Adipocyte (in vitro differentiated cells): Measurements from ENCODE around the gene ATP6V0E2.
A peak's percentile ranks its signal among the peaks of the same experiment; 100 is the strongest.
"Not testable (repeated sequence)": the region's sequence is repeated elsewhere in the genome, so short reads cannot be mapped to it uniquely, and the experiment has no call there.

Source experiments
- DNase-seq: peaks from one replicate; pipeline ENCODE4 v3.0.0-alpha.2; 2015; ENCODE audit warnings: low read depth
- H3K27me3 ChIP-seq: replicated peaks from 2 replicates; pipeline ENCODE4 v1.7.0; 2013; ENCODE audit warnings: mild to moderate bottlenecking, low read length, moderate library complexity; ENCODE audit not compliant: control insufficient read depth, insufficient read depth
- H3K36me3 ChIP-seq: 2 replicates; pipeline ENCODE4 v1.7.0; 2013; ENCODE audit warnings: low read length, mild to moderate bottlenecking, moderate library complexity; ENCODE audit not compliant: control insufficient read depth, insufficient read depth, severe bottlenecking
- H3K4me1 ChIP-seq: 2 replicates; pipeline ENCODE4 v1.7.0; 2013; ENCODE audit warnings: mild to moderate bottlenecking, low read length, moderate library complexity; ENCODE audit not compliant: control insufficient read depth, insufficient read depth
- H3K4me3 ChIP-seq: 2 replicates; pipeline ENCODE4 v1.7.0; 2013; ENCODE audit warnings: mild to moderate bottlenecking, low read length, moderate library complexity
- H3K9ac ChIP-seq: 2 replicates; pipeline ENCODE4 v1.7.0; 2013; ENCODE audit warnings: mild to moderate bottlenecking, low read length, moderate library complexity
- H3K9me3 ChIP-seq: 2 replicates; pipeline ENCODE4 v1.7.0; 2013; ENCODE audit warnings: mild to moderate bottlenecking, low read length, moderate library complexity; ENCODE audit not compliant: control insufficient read depth

ATP6V0E2 gene

DNA sequence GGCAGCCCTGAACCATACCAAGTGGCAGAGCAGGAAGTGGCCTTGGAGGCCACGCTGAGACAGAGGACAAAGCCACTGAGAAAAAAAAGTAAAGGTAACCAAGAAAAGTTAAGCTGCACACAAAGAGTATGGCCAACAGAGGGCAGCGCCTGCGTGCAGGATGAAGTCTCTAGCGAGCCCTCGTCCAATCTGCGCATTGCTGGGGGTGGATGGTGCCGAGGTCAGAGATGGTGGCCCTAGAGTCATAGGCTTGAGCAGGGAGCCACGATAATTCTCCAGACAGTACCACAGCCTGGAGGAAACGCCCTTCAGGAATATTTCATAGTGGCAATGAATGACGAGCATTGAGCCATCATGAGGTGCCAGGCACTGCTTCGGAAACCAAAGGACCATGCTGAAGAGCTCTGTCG is 9.7 kb downstream of the ATP6V0E2 start:
- Histone ChIP-seq H3K4me3 (no peak overlapping the region), H3K9ac (no peak overlapping the region), H3K9me3 (no peaks in the 10 kb centered on the region), H3K36me3 (no peaks in the 10 kb centered on the region), H3K4me1 (peaks cover 4% of the 10 kb centered on the region), H3K27me3 (peaks cover 3% of the 10 kb centered on the region)
- DNase-seq, result peak; percentile 62

DNA sequence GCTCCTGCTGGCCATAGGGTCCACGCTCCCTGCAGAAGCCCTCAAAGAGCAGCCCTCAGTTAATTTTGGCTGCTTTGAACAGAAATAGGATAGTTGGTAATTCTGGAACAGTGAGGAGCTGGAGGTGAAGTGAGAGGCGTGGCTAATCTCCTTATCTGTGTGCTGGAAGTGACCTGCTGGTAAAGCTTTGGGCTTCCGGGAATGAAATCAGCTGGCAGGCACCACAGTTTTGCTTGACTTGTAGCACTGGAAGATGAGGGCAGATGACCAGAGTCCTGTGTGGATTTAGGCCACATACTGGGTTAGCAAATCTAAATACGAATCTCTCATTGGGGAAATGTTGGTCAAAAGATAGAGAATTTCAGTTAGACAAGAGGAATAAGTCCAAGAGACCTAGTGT is 10.2 kb downstream of the ATP6V0E2 start:
- H3K4me3 ChIP-seq, result no peak overlapping the region
- no peak for DNase-seq
- H3K4me1 ChIP-seq, result peaks cover 4% of the 10 kb centered on the region
- H3K9ac ChIP-seq, result no peak overlapping the region
- H3K9me3 ChIP-seq, result no peaks in the 10 kb centered on the region
- no peaks in the 10 kb centered on the region for H3K36me3 ChIP-seq
- peaks cover 3% of the 10 kb centered on the region for H3K27me3 ChIP-seq

DNA sequence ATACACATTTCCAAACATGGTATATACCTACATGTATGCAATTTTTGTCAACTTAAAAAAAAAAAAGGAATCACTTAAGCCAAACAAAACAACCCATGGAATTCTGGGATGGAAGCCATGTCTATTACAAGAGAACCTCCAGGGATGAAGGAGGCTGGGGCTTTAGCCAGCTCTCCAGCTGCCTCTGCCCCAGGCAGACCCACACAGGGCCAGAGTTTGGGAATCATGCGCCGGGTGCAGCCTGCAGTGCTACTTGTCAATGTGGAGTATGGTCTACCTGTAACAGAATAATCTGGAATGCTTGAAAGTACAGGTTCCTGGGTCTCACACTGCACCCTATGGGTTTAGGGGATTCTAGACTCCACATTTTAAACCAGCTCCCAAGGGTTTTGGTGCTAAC is 10.8 kb downstream of the ATP6V0E2 start:
- Histone ChIP-seq H3K9ac (no peak overlapping the region), H3K4me3 (no peak overlapping the region), H3K9me3 (no peaks in the 10 kb centered on the region), H3K4me1 (peaks cover 4% of the 10 kb centered on the region), H3K27me3 (peaks cover 3% of the 10 kb centered on the region), H3K36me3 (no peaks in the 10 kb centered on the region)
- DNase-seq, result no peak

DNA sequence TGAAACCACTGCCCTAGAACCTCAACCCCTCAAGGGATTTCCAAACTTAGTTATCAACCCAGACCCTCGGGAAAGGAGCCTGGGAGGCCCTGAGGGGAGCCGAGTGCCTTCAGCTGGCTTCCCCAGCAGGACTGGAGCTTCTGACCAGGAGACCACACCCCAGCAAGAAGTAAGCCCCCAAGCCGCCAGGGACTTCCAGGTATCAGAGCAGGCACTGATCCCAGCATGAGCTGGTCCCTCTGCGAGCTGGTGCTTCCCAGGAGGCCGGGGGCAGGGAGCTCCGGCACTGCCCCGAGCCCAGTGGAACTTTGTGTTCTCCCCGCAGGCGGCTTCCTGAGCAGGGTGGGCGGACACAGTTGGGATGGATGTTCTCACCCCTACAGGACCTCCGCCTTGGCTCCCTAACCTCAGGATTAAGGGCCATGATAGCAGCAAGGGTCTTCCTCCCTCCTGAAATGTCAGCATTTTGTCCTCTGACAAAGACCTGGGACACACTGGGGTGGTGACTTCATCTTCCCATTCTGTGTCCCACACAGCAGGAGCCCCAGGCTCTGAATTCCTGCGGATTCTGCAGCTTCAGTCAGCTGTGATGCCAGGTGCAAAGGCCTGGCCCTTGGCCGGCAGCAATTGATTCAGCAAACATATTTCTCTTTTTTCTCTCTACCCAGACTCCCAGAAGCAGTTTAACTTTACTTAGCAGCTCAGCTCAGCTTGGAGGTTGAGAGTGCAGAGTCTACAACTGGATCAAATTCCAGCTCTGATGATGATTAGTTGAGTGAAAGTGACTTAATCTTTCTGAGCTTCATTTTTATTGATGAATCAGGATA is 11.6 kb downstream of the ATP6V0E2 start:
- no peak overlapping the region for H3K9ac ChIP-seq
- peaks cover 4% of the 10 kb centered on the region for H3K4me1 ChIP-seq
- H3K36me3 ChIP-seq, result no peaks in the 10 kb centered on the region
- no peaks in the 10 kb centered on the region for H3K9me3 ChIP-seq
- no peak overlapping the region for H3K4me3 ChIP-seq
- H3K27me3 ChIP-seq, result peaks cover 3% of the 10 kb centered on the region
- no peak for DNase-seq

DNA sequence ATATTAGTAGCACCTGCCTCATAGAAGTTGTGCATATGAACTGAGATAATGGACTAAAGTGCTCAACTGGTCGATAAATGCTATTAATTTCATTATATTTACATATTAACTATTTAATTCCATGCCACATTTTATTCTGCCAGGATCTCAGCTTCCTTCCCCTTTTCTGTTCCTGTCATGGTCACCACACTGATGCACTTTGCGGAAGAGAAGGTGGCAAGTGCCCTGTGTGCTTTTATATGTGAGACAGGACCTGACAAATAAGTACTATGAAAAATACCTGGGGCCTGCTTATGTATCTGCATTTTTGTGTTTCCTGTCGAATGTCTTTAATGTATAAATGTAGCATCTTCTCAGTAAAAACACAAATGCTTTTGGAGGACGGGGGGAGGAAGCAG is 12.2 kb downstream of the ATP6V0E2 start:
- no peak overlapping the region for H3K4me3 ChIP-seq
- H3K27me3 ChIP-seq, result peaks cover 3% of the 10 kb centered on the region
- no peaks in the 10 kb centered on the region for H3K36me3 ChIP-seq
- H3K9ac ChIP-seq, result no peak overlapping the region
- no peaks in the 10 kb centered on the region for H3K9me3 ChIP-seq
- DNase-seq, result no peak
- peaks cover 4% of the 10 kb centered on the region for H3K4me1 ChIP-seq

DNA sequence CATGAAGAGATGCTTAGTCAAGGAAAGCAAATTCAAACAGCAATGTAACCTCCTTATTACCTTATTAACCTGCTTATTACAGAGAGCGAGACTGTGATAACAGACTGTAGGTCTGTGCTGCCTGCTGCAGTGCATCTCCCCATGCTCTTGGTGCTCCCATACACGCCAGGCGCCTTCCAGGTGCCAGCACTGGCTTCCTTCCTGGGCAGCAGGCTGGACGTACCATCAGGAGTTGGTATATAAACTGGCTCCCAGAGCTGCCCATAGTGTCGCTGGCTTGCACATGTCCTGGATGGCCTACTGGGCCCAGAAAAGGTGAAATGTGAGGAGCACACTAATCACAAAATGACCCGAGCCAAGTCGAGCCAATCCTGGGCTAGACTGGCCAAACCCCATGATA is 13.5 kb downstream of the ATP6V0E2 start:
- H3K4me1 ChIP-seq, result peaks cover 4% of the 10 kb centered on the region
- peaks cover 3% of the 10 kb centered on the region for H3K27me3 ChIP-seq
- no peaks in the 10 kb centered on the region for H3K36me3 ChIP-seq
- H3K4me3 ChIP-seq, result no peak overlapping the region
- no peaks in the 10 kb centered on the region for H3K9me3 ChIP-seq
- no peak for DNase-seq
- no peak overlapping the region for H3K9ac ChIP-seq

DNA sequence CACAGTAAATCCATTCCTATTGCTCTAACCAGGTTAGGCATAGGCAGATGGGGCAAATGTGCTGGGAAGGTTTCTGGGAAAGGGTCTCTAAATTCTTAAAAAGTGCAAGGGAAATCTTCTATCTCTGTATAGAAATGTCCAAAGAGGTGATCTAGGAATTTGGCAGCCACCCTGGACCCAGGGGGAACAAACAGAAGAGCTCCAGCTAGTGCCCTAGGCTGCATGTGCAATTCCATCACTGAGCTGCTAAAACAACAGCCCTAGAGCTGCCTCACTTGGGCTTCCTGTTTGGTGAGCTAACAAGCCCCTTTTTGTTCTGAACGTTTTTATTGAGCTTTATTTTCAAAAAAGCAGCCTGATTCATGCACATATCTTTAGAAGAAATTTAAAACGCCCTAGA is 16.9 kb downstream of the ATP6V0E2 start:
- not testable (repeated sequence) for H3K36me3 ChIP-seq, H3K27me3 ChIP-seq, DNase-seq, H3K4me1 ChIP-seq, H3K9me3 ChIP-seq, H3K4me3 ChIP-seq, H3K9ac ChIP-seq

DNA sequence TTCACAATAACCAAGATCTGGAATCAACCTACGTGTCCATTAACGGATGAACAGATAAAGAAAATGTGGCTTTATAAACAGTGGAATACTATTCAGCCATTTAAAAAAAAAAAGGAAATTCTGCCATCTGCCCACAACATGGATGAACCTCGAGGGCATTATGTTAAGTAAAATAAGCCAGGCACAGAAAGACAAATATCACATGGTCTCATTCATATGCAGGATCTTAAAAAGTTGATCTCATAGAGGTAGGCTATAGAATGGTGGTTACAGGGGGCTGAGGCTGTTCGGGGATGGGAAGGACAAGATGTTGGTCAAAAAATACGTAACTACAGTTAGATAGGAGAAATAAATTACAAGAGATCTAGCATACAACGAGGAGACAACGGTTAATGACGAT is 21.2 kb downstream of the ATP6V0E2 start:
- H3K36me3 ChIP-seq, H3K4me1 ChIP-seq, DNase-seq, H3K9ac ChIP-seq, H3K9me3 ChIP-seq, H3K4me3 ChIP-seq, H3K27me3 ChIP-seq: not testable (repeated sequence)

DNA sequence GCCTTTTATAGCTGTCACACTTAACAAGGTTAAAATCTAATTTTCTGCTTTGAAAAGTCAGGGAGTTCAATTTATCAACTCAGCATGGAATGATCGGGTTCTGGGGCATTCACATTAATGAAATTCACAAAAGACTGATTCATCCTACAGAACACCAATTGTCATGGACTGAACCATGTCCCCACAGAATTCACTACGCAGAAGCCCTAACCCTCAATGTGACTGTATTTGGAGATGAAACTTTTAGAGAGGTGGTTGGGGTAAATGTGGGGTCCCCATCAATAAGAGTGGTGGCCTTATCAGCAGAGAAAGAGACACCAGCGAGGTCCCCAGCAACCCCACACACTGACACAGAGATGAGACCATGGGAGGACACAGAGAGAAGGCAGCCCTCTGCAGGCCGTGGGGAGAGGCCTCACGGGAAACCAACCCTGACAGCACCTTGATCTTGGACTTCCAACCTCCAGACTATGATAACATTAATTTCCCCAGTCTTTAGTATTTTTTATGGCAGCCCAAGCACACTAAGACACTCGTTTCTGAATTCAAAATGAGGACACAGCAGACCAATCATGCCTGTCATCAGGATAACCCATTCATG is 34.1 kb downstream of the ATP6V0E2 start:
- DNase-seq, H3K4me3 ChIP-seq, H3K9ac ChIP-seq, H3K9me3 ChIP-seq, H3K36me3 ChIP-seq, H3K4me1 ChIP-seq, H3K27me3 ChIP-seq: not testable (repeated sequence)

DNA sequence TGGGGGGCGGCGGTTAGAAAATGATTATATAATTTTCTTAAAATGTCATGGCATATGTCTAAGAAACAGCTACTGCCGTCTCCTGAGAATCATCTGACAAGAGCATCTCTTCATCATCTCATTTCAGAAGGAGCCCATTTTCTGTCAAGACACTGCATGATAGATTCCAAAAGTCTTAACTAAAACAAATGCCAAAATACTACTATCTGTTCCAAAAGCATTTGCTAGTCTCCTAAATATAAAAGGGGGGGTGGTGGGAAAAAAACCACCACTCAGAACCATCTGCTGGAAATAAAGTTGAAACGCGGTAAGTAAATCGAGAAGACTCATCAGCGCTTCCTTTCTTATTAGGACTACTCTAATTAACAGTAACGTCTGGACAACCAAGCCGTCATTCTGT is 36.5 kb downstream of the ATP6V0E2 start:
- H3K9ac ChIP-seq, H3K4me3 ChIP-seq, DNase-seq: not testable (repeated sequence)

DNA sequence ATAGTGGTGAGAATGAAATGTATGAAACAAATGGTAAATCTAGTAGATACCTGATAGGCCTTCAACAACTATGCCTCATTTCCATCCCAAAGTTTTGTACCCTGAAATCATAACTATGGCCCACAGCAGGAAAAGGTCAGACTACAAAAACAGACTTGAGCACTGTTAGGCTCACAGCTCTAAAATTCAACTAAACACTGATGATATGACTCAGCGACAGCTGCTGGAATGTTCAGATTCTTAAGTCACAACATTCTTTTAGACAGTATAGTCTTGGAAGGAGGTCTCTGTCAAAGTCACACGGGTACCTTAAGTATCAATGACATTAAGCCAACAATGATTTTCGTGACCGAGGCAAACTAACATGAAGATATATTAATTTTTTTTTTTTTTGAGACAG is 38.4 kb downstream of the ATP6V0E2 start:
- not testable (repeated sequence) for H3K4me1 ChIP-seq, H3K4me3 ChIP-seq, H3K36me3 ChIP-seq, H3K27me3 ChIP-seq, H3K9me3 ChIP-seq, H3K9ac ChIP-seq
- peak; percentile 54 for DNase-seq

More for the DNA sequence above, 36.5 kb downstream of the ATP6V0E2 start:
- H3K27me3 ChIP-seq, H3K36me3 ChIP-seq, H3K4me1 ChIP-seq, H3K9me3 ChIP-seq: not testable (repeated sequence)

DNA sequence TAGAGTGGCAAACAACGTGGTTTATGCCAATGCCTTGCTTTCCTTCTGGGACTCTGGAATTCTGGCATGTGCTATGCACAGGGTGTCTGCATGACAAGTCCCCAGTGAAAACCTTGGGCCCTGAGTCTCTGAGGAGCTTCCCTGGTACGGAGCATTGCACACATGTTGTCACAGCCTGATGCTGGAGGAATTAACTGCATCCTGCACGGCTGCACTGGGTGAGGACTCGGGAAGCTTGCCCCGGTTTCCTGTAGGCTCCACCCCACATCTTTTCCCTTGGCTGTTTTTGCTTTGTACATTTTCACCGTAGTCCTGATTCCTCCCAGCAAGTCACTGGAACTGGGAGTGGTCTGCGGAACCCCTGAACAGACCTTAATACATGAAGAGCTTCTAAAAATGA is 52.6 kb downstream of the ATP6V0E2 start:
- not testable (repeated sequence) for H3K36me3 ChIP-seq, H3K4me3 ChIP-seq, DNase-seq, H3K9ac ChIP-seq, H3K9me3 ChIP-seq, H3K4me1 ChIP-seq, H3K27me3 ChIP-seq
